ENCODE results near the gene KANSL1. TPM values are rescaled to one million over a fixed set of nuclear protein-coding genes. Genes with fewer than 3 reads are reported as not detected.

KANSL1 gene
- total and polyA plus RNA-seq, 2 experiments from 2014 or later, result 12.2 to 38.2 TPM

DNA sequence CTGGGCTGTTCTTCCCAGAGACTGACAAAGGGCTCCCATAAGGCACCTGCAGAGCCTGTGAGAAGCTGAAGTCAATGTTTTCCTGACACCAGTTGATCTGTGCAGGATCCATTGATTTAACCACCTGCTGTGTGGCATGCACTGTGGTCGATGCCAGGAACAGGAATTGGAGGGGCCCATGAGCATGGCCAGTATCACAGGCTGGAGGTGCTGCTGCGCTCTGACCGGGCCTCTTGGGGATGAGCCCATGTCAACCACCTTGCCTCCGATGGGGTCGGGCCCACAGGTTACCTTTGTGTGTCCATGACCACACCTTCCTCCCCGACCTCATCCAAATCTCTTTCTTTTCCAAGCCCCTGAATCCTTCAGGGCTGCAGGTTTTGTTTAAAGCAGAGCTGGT lies 212.4 kb downstream of the KANSL1 start:
- Histone ChIP-seq H3K36me3 (ENCODE audit: low read depth) (no peaks in the 10 kb centered on the region), H3K4me3 (no peak overlapping the region), H3K79me2 (ENCODE audit: insufficient read depth) (no peaks in the 10 kb centered on the region), H3K27ac (no peak overlapping the region), H4K20me1 (ENCODE audit: insufficient read depth) (no peaks in the 10 kb centered on the region), H3K9me3 (ENCODE audit: low read depth) (no peaks in the 10 kb centered on the region), H3K4me1 (ENCODE audit: insufficient read depth) (no peaks in the 10 kb centered on the region), H3F3A (ENCODE audit: insufficient read depth) (no peaks in the 10 kb centered on the region), H3K9me2 (ENCODE audit: insufficient read depth) (no peaks in the 10 kb centered on the region), H3K27me3 (replicated peaks; ENCODE audit: insufficient read depth) (0 out of 2 replicates have a peak, but pooled peaks cover 11% of the 10 kb centered on the region), H3K9ac (no peak overlapping the region), H3K4me2 (ENCODE audit: unreplicated experiment) (no peak overlapping the region), H2AFZ (no peak overlapping the region)
- in situ Hi-C loops (cut with MboI), result no loop called here
- TF ChIP-seq EZH2 (IDR thresholded peaks at IDR 0.05; ENCODE audit: insufficient read depth, poor library complexity, severe bottlenecking) (no peak), EZH2phosphoT487 (IDR thresholded peaks at IDR 0.05; ENCODE audit: insufficient read depth, low read depth) (no peak)
- no peak for DNase-seq
- 63 to 77% methylated on average over 6 of the region's 6 CpGs for WGBS, 2 experiments (ENCODE audit: low coverage in 1 of 2, low lambda C conversion rate in 2 of 2, missing lambda C conversion rate in 2 of 2)

Small RNA genes within 50 kb of the gene (small RNA-seq; reads per million reads assigned to genes)
- gene RF00019 (ENCODE audit: low read depth, low replicate concordance), result not detected

Other genes with a start within 250 kb of the KANSL1 start
- gene STH, start 194.2 kb downstream of the KANSL1 start, total RNA-seq (2014; rRNA removed; shearing (Covaris generic)), result not detected in 2 replicates
- not detected in 2 replicates for gene STH, start 194.2 kb downstream of the KANSL1 start, polyA plus RNA-seq (2016; fragmentation: Nextera tagmentation; extraction: Ambion mirVana)
- gene LRRC37A, start 101.7 kb upstream of the KANSL1 start, total RNA-seq (2014; rRNA removed; shearing (Covaris generic)), result 2.3 and 3.4 TPM in 2 replicates
- 0.96 and 1.3 TPM in 2 replicates for gene LRRC37A, start 101.7 kb upstream of the KANSL1 start, polyA plus RNA-seq (2016; fragmentation: Nextera tagmentation; extraction: Ambion mirVana)
- 2.6 and 20.1 TPM in 2 replicates for gene ARL17B, start 168.3 kb upstream of the KANSL1 start, total RNA-seq (2014; rRNA removed; shearing (Covaris generic))
- gene ARL17B, start 168.3 kb upstream of the KANSL1 start, polyA plus RNA-seq (2016; fragmentation: Nextera tagmentation; extraction: Ambion mirVana), result 11.9 and 14.4 TPM in 2 replicates

Data from GM23248 (cell line).